HepG2 (cell line): ENCODE results near the gene CXCL8. TPM values are rescaled to one million over a fixed set of nuclear protein-coding genes. Genes with fewer than 3 reads are reported as not detected.

ENCODE experiments used
- ATAC-seq: fragments of 200-7000 bp; cut with Tn5 transposase; 3 replicates; pipeline ENCODE4 v1.9.1; 2020; ENCODE audit warnings: mild to moderate bottlenecking, moderate library complexity
- BruUV-seq: library from RNA; stranded (reverse); fragments of 400-500 nt; replicated peaks from 2 replicates; lab custom pipeline; 2021; lab: Mats Ljungman, UMichigan
- CTCF ChIA-PET: fragments of 300-600 bp; formaldehyde crosslinking; extraction: SDS; loops from one replicate; lab custom pipeline; 2021; ENCODE audit warnings: low total read pairs, inconsistent platforms, low intra/inter-chr PET ratio; lab: Yijun Ruan, JAX
- POLR2A ChIA-PET: fragments of 350-600 bp; sonication (Branson Sonifier 250); formaldehyde crosslinking; loops from one replicate; lab custom pipeline; 2020; ENCODE audit warnings: antibody characterized with exemption, inconsistent platforms; lab: Yijun Ruan, JAX
- DNase-seq: peaks from one replicate; pipeline ENCODE4 v3.0.0-alpha.2; 2015; ENCODE audit warnings: low spot score
- FAIRE-seq: peaks from 3 replicates; lab custom pipeline; 2011; peaks lifted over from hg19 to GRCh38; lab: Jason Lieb, UNC
- H2AFZ ChIP-seq: one replicate; pipeline ENCODE4 v1.6.1; 2011; ENCODE audit warnings: low read length, inconsistent platforms
- H3K27ac ChIP-seq: fragments of 300-600 bp; 3 replicates; pipeline ENCODE4 v1.8.0; 2011; ENCODE audit warnings: mixed run types, mild to moderate bottlenecking, mixed read lengths, low read length, inconsistent platforms; ENCODE audit not compliant: insufficient read depth; ENCODE audit errors: extremely low read length
- H3K27me3 ChIP-seq, 2 experiments: fragments of 200-600 bp in 1 of 2; 2 replicates in 1 of 2; 3 replicates in 1 of 2; pipeline versions ENCODE4 v1.6.0 to v1.8.0; 2011; ENCODE audit warnings: low read length in 2 of 2, mild to moderate bottlenecking in 2 of 2, moderate library complexity in 2 of 2, inconsistent platforms in 1 of 2; ENCODE audit not compliant: insufficient read depth in 2 of 2, control insufficient read depth in 1 of 2
- H3K36me3 ChIP-seq, 2 experiments: fragments of 200-600 bp in 1 of 2; replicated peaks in 1 of 2; 2 replicates in 1 of 2; 3 replicates in 1 of 2; pipeline versions ENCODE4 v1.5.1 to v1.8.0; 2011; ENCODE audit warnings: low read length in 2 of 2, inconsistent platforms in 1 of 2; ENCODE audit not compliant: insufficient read depth in 2 of 2, control insufficient read depth in 1 of 2
- H3K4me1 ChIP-seq: 2 replicates; pipeline ENCODE4 v1.5.1; 2012; ENCODE audit warnings: low read length, inconsistent platforms; ENCODE audit not compliant: insufficient read depth
- H3K4me2 ChIP-seq: 2 replicates; pipeline ENCODE4 v1.6.0; 2011; ENCODE audit warnings: low read depth, low read length, inconsistent platforms
- H3K4me3 ChIP-seq, 3 experiments: fragments of 200-600 bp in 1 of 3; sonication (generic), shearing (Covaris generic) in 1 of 3; replicated peaks in 1 of 3; 2 replicates each; pipeline ENCODE4 v1.5.1; 2011 to 2016; ENCODE audit warnings: low read length in 3 of 3, inconsistent platforms in 2 of 3, low read depth in 2 of 3, mild to moderate bottlenecking in 2 of 3, control low read depth in 1 of 3, mixed read lengths in 1 of 3; ENCODE audit not compliant: insufficient read depth in 1 of 3
- H3K79me2 ChIP-seq: one replicate; pipeline ENCODE4 v1.6.1; 2011; ENCODE audit warnings: low read length, inconsistent platforms; ENCODE audit not compliant: insufficient read depth
- H3K9ac ChIP-seq: 2 replicates; pipeline ENCODE4 v1.6.0; 2011; ENCODE audit warnings: mild to moderate bottlenecking, low read depth, low read length, inconsistent platforms; ENCODE audit not compliant: insufficient read depth
- H3K9me3 ChIP-seq: 2 replicates; pipeline ENCODE4 v1.5.1; 2012; ENCODE audit warnings: mild to moderate bottlenecking, low read length
- H4K20me1 ChIP-seq: 2 replicates; pipeline ENCODE4 v1.6.0; 2011; ENCODE audit warnings: inconsistent platforms, mild to moderate bottlenecking, low read length, moderate library complexity; ENCODE audit not compliant: insufficient read depth
- ELF4 ChIP-seq: sonication (generic); formaldehyde crosslinking; IDR thresholded peaks from 2 replicates; pipeline ENCODE4 v1.5.0; 2020; ENCODE audit warnings: missing genetic modification reagents, mild to moderate bottlenecking, moderate library complexity, borderline replicate concordance
- KLF12 ChIP-seq: sonication (generic); formaldehyde crosslinking; IDR thresholded peaks from 2 replicates; pipeline ENCODE4 v1.4.0; 2020; ENCODE audit warnings: missing genetic modification reagents, borderline replicate concordance
- NBN ChIP-seq: fragments of 450-650 bp; conservative IDR thresholded peaks from 2 replicates; pipeline ENCODE4 v1.6.1; 2017
- NFIC ChIP-seq: IDR thresholded peaks from 2 replicates; pipeline ENCODE4 v1.6.1; 2012; ENCODE audit warnings: mild to moderate bottlenecking, low read length, inconsistent platforms
- PCBP1 ChIP-seq: fragments of 200-400 bp; formaldehyde crosslinking; IDR thresholded peaks from 2 replicates; pipeline ENCODE4 v1.6.1; 2017; ENCODE audit warnings: mild to moderate bottlenecking, low read depth, low read length, borderline replicate concordance
- TEAD3 ChIP-seq: optimal IDR thresholded peaks from 2 replicates; pipeline ENCODE3; 2016; ENCODE audit warnings: borderline replicate concordance
- ZNF709 ChIP-seq: sonication (generic); formaldehyde crosslinking; IDR thresholded peaks from 2 replicates; pipeline ENCODE4 v1.5.0; 2020; ENCODE audit warnings: mild to moderate bottlenecking, missing genetic modification reagents
- ZNF720 ChIP-seq: sonication (generic); formaldehyde crosslinking; IDR thresholded peaks from 2 replicates; pipeline ENCODE4 v1.4.0; 2020; ENCODE audit warnings: missing genetic modification reagents
- ZNF850 ChIP-seq: sonication (generic); formaldehyde crosslinking; conservative IDR thresholded peaks from 2 replicates; pipeline ENCODE4 v1.9.0; 2021; ENCODE audit warnings: mild to moderate bottlenecking, missing genetic modification reagents
- WGBS: methylation state at CpG from one replicate; pipeline ENCODE4 v1.1.6; 2017; ENCODE audit warnings: low lambda C conversion rate; 5-methylcytosine and 5-hydroxymethylcytosine counted together
- in situ Hi-C: cut with HindIII; loops from 2 replicates; pipeline ENCODE4 v1.10.0; 2017; ENCODE audit warnings: low pct_unique_long_range_greater_than_20kb; ENCODE audit not compliant: extremely low pct_ligation_motif_present
- intact Hi-C: fragments of 100-400 bp; cut with micrococcal nuclease; formaldehyde crosslinking; loops from one replicate; pipeline ENCODE4 v1.10.0; 2022; ENCODE audit not compliant: unreplicated experiment
- polyA plus RNA-seq, 8 experiments: library from polyadenylated mRNA; depleted of rRNA in 3 of 8; stranded (reverse) in 7 of 8; unstranded in 1 of 8; fragments of >200 nt; fragmentation: Illumina TruSeq in 4 of 8; extraction: Trizol in 4 of 8; gene quantifications; 2 replicates each; pipeline versions ENCODE4 v1.2.1 to v1.2.3, GENCODE V29; 2011 to 2016; ENCODE audit warnings: low read depth in 4 of 8, missing spikeins in 1 of 8, mixed read lengths in 1 of 8; ENCODE audit not compliant: insufficient read depth in 1 of 8
- total RNA-seq, 5 experiments: library from RNA; depleted of rRNA; stranded (reverse); fragments of >200 nt; fragmentation: Illumina TruSeq; extraction: Trizol; gene quantifications; 2 replicates each; pipeline ENCODE4 v1.2.3, GENCODE V29; 2016; ENCODE audit warnings: low read depth in 1 of 5
- TF ChIP-seq, protein P1 (sequence below): sonication (generic); formaldehyde crosslinking; IDR thresholded peaks from 2 replicates; pipeline ENCODE4 v1.4.0; 2020; ENCODE audit warnings: mild to moderate bottlenecking, missing genetic modification reagents

The CXCL8 gene
- total and polyA plus RNA-seq, 2 of the 13 experiments (the other 11 are each of a cell fraction or from before 2014, with no cell fraction given), result 1.8 to 7.8 TPM

- Histone ChIP-seq H4K20me1 (no peaks in the 10 kb centered on the region), H2AFZ (no peak overlapping the region), H3K4me2 (no peak overlapping the region), H3K4me1 (no peaks in the 10 kb centered on the region), H3K36me3 (no peaks in the 10 kb centered on the region), H3K27me3 (peaks cover 0 to 7% of the 10 kb centered on the region in 2 experiments; a peak in 3 of 5 replicates), H3K9ac (no peak overlapping the region), H3K27ac (no peak overlapping the region), H3K9me3 (no peaks in the 10 kb centered on the region), H3K4me3 (no peak overlapping the region), H3K79me2 (no peaks in the 10 kb centered on the region)
- BruUV-seq, result no TSS peak
- DNase-seq (no peak), ATAC-seq (no peak), FAIRE-seq (no peak)
- intact Hi-C loops, result no loop called here
- 22% methylated on average over 4 of the region's 4 CpGs for WGBS
- no peak for TF ChIP-seq NBN
- TF ChIP-seq ZNF720, result no peak
- ChIA-PET CTCF (no interaction called here), POLR2A (no interaction called here)
- in situ Hi-C loops, result no loop called here
Observed at GRCh38 chr4:73707269-73707875, 33.0 kb upstream of the CXCL8 start.

DNA sequence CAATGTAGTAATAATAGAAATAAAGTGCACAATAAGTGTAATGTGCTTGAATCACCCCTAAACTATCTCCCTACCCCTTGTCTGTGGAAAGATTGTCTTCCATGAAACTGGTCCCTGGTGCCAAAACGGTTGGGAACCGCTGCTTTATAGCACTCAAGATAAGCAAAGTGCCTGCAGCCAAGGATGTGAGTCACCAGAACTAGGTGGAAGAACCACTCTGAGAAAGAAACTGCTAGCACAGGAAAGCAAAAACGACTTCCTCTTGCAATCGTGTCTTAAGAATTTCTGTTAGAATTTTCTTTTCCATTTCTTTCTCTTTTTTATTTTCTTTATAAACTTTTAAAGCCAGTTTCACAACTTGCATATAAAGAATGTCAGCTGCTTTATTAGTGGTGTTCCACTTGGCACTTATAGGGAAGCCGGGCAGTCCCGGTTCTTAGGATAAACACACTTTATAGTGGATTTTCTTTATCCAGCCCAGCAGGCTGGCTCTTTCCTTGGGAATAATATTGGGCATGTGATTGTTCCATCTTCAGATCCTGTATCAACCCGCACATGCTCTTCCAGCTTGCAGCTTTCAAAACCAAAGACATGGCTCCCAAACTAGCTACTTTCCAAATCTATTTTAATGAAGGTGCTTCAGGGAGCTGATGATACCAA, 32.3 kb upstream of the CXCL8 start:
- DNase-seq (no peak), FAIRE-seq (no peak), ATAC-seq (no peak)
- Histone ChIP-seq H3K9me3 (no peaks in the 10 kb centered on the region), H3K4me2 (no peak overlapping the region), H3K27ac (no peak overlapping the region), H3K27me3 (peaks cover 0 to 7% of the 10 kb centered on the region in 2 experiments; a peak in 3 of 5 replicates), H3K4me1 (no peaks in the 10 kb centered on the region), H3K79me2 (no peaks in the 10 kb centered on the region), H3K4me3 (no peak overlapping the region), H3K9ac (no peak overlapping the region), H4K20me1 (no peaks in the 10 kb centered on the region), H3K36me3 (no peaks in the 10 kb centered on the region), H2AFZ (no peak overlapping the region)
- no TSS peak for BruUV-seq
- CTCF ChIA-PET, result no interaction called here
- in situ Hi-C loops (no loop called here), intact Hi-C loops (no loop called here)
- POLR2A ChIA-PET, result no interaction called here
- 12% methylated on average over 7 of the region's 7 CpGs for WGBS
- TF ChIP-seq NFIC (no peak), PCBP1 (no peak), ELF4 (CRISPR knock-in tag) (no peak), ZNF709 (CRISPR knock-in tag) (no peak), ZNF850 (CRISPR knock-in tag) (no peak), TEAD3 (CRISPR knock-in tag) (no peak), KLF12 (CRISPR knock-in tag) (no peak)
- TF ChIP-seq, protein P1, sequence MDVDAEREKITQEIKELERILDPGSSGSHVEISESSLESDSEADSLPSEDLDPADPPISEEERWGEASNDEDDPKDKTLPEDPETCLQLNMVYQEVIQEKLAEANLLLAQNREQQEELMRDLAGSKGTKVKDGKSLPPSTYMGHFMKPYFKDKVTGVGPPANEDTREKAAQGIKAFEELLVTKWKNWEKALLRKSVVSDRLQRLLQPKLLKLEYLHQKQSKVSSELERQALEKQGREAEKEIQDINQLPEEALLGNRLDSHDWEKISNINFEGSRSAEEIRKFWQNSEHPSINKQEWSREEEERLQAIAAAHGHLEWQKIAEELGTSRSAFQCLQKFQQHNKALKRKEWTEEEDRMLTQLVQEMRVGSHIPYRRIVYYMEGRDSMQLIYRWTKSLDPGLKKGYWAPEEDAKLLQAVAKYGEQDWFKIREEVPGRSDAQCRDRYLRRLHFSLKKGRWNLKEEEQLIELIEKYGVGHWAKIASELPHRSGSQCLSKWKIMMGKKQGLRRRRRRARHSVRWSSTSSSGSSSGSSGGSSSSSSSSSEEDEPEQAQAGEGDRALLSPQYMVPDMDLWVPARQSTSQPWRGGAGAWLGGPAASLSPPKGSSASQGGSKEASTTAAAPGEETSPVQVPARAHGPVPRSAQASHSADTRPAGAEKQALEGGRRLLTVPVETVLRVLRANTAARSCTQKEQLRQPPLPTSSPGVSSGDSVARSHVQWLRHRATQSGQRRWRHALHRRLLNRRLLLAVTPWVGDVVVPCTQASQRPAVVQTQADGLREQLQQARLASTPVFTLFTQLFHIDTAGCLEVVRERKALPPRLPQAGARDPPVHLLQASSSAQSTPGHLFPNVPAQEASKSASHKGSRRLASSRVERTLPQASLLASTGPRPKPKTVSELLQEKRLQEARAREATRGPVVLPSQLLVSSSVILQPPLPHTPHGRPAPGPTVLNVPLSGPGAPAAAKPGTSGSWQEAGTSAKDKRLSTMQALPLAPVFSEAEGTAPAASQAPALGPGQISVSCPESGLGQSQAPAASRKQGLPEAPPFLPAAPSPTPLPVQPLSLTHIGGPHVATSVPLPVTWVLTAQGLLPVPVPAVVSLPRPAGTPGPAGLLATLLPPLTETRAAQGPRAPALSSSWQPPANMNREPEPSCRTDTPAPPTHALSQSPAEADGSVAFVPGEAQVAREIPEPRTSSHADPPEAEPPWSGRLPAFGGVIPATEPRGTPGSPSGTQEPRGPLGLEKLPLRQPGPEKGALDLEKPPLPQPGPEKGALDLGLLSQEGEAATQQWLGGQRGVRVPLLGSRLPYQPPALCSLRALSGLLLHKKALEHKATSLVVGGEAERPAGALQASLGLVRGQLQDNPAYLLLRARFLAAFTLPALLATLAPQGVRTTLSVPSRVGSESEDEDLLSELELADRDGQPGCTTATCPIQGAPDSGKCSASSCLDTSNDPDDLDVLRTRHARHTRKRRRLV (CRISPR knock-in tag), result no peak
